GOT3 (cell line): ENCODE data around the gene SNAP25.

Experiments
- DNase-seq: peaks from one replicate; lab custom pipeline; 2025; ENCODE audit warnings: mixed read lengths; lab: John Stamatoyannopoulos, UW

Gene SNAP25

GRCh38 chr20:10304471-10305046 is 85.9 kb downstream of the SNAP25 start:
- no peak for DNase-seq

GRCh38 chr20:10306440-10307358 is 88.1 kb downstream of the SNAP25 start:
- DNase-seq: no peak

GRCh38 chr20:10307359-10307735 is 88.7 kb downstream of the SNAP25 start:
- no peak for DNase-seq

DNA sequence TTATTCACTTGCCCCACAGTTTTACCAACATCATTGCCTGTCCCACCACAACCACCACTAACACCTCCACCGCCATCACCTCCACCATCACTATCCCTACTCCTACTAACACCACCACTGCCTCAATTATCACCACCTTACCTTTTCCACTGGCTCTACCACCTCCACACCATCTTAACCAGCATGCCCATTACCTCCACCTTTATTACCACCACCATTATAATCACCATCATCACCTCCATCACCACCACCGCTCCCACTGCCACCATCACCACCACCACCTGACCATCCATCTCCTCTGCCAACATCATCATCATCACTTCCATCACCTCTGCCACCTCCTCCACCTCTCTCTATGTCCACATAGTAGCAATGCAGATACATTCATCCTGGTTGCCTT is 90.0 kb downstream of the SNAP25 start:
- no peak for DNase-seq

GRCh38 chr20:10309326-10309725 is 90.7 kb downstream of the SNAP25 start:
- DNase-seq: no peak

DNA sequence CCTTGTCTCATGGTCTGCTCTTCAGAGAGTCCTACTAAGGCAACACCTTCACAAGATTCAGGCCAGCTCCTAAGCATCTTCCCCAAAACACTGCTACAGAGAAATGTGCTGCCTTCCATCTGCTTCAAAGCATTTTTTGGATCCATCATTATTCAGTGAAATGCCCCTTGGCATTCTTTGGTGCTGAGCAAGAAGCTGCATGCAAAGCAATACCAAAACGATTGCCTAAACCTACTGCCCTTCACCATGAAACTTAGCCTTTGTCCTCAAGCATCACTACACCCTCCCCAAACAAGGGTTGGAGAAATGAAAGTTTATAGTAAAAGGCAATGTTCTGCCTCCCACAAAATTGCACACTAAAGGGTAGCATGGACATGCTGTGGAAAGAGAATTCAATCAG is 93.5 kb downstream of the SNAP25 start:
- DNase-seq: no peak

DNA sequence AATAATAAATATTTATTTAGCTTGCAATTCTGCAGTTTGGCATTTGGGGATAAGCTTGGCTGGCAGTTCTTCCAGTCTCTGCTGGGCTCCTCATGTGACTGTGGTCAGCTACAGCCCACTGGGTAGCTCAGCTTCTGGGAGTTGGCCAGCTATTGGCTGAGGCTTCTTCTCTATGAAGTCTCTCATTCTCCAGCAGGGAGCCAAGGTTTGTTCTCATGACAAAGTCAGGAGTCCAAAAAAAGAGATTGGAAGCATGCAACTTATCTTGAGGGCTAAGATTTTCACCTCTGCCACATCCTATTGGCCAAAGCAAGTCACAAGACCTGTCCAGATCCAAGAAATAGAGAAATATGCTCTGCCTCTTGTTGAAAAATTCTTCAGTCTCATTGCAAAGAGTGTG is 94.6 kb downstream of the SNAP25 start:
- no peak for DNase-seq

GRCh38 chr20:10313701-10314100 is 95.1 kb downstream of the SNAP25 start:
- no peak for DNase-seq

- DNase-seq: no peak
Measured at GRCh38 chr20:10314198-10314597, 95.6 kb downstream of the SNAP25 start.

- DNase-seq: no peak
Measured at GRCh38 chr20:10315138-10315537, 96.5 kb downstream of the SNAP25 start.

GRCh38 chr20:10316582-10316981 is 98.0 kb downstream of the SNAP25 start:
- no peak for DNase-seq

- DNase-seq: no peak
Measured at GRCh38 chr20:10318291-10319024, 99.8 kb downstream of the SNAP25 start.

- no peak for DNase-seq
Measured at GRCh38 chr20:10319855-10320254, 101.2 kb downstream of the SNAP25 start.

DNA sequence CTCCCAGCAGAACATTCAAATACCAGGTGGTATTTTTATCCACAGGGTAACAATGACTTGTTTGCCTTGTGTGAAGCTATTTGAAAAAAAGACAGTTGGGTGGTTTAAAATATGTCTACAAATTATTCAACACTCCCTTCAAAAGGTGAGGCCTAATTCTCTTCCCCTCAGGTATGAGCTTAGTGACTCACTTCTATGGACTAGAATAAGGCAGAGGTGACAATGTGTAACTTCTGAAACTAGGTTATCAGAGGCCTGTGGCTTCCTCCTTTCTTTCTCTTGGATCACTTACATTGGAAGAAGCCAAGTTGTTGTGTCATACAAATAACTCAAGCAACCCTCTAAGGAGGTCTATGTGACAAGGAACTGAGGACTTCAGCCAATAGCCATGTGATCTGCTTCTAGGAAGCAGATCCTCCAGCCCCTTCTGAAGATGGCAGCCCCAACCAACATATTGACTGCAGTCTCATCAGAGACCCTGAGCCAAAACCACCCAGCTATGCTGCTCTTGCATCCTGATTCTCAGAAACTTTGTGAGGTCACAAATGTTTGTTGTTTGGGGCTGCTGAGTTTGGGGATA is 102.6 kb downstream of the SNAP25 start:
- no peak for DNase-seq

GRCh38 chr20:10322073-10323012 is 103.7 kb downstream of the SNAP25 start:
- DNase-seq: no peak

- DNase-seq: no peak
Measured at GRCh38 chr20:10323729-10324128, 105.1 kb downstream of the SNAP25 start.

DNA sequence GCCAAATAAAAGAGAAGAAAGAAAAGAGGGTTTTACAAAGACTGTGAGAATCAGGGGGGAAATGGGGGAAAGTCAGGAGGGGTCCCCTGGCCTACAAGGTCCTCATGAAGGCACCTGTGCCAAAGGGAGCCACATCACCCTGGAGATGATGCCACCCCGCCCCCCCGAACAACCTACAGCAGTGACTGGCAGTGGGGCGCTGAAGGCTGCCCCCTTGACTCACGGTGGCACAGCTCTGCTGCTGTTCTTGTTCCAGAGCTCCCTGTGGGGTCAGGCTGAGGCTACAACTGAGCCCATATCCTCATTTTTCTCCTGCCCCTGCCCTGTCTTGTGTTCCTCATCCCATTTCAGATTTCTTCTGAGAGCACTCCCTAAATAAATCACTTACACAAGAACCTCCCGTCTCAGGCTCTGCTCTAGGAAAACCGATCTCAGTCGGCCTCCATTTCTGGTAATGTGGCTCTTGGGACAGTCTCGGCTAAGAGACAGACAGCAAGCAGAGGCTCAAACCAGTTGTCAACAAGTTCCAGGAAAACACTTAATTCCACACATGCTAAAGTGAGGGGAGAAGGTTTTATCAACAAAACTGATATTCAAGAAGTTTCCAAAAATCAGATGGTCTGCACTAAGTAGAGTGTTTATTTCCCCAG is 105.7 kb downstream of the SNAP25 start:
- no peak for DNase-seq

GRCh38 chr20:10328897-10329255 is 110.2 kb downstream of the SNAP25 start:
- no peak for DNase-seq

- DNase-seq: no peak
Measured at GRCh38 chr20:10329387-10330005, 110.9 kb downstream of the SNAP25 start.

GRCh38 chr20:10330071-10330470 is 111.4 kb downstream of the SNAP25 start:
- no peak for DNase-seq
